ENCODE measurements around the gene ZNF346. TPM values are rescaled to one million over a fixed set of nuclear protein-coding genes. Genes with fewer than 3 reads are reported as not detected.

Gene ZNF346
- polyA plus RNA-seq, 1 donor: 16.9 TPM

DNA sequence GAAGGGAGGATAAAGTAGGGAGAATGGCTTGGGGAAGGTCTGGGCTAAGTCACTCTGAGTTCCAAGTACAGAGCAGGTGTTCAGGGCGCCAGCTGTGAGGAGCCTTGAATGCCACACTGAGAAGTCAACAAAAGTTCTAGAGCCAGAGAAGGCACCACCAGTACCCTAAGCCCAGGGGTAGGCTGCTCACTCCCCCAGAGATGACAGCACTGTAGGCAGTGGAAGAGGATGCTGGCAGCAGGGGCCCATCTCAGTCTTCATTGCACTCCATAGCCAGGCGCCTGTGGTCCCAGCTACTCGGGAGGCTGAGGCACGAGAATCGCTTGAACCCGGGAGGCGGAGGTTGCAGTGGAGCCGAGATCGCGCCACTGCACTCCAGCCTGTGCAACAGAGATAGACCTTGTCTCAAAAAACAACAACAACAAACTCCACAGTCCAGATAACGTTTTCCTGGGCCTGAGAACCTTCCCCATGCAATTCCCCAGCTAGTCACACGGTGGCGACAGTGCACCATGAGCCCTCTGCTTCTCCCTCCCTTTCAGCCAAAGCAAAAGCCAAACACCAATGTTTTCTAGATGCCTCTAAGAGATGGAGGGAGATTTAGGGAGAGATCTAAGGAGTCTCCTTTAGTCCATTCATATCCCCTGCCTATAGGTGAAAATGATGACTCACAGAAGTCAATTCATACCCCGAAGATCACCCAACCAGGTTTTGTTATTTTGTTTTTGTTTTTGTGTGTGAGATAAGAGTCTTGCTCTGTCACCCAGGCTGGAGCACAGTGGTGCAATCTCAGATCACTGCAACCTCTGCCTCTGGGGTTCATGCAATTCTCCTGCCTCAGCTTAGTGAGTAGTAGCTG, 91.3 kb downstream of the ZNF346 start:
- peak in 1 of 2 donors; percentile 57 for DNase-seq
- peaks cover 27% of the 10 kb centered on the region for H3K4me1 ChIP-seq (ENCODE audit: control insufficient read depth, insufficient read depth, low read length)
- H3K27me3 ChIP-seq (ENCODE audit: control insufficient read depth, insufficient read depth, low read length): no peaks in the 10 kb centered on the region
- H3K9me3 ChIP-seq (ENCODE audit: control insufficient read depth, low read depth, low read length): peaks cover 9% of the 10 kb centered on the region
- H3K27ac ChIP-seq (ENCODE audit: low read length): no peak overlapping the region
- no peaks in the 10 kb centered on the region for H3K36me3 ChIP-seq (ENCODE audit: control insufficient read depth, insufficient read depth, low read length)
- no peak overlapping the region for H3K4me3 ChIP-seq (ENCODE audit: low read length)
- WGBS (ENCODE audit: insufficient coverage, low lambda C conversion rate): no CpG with 5 or more reads among the region's 14 CpGs

DNA sequence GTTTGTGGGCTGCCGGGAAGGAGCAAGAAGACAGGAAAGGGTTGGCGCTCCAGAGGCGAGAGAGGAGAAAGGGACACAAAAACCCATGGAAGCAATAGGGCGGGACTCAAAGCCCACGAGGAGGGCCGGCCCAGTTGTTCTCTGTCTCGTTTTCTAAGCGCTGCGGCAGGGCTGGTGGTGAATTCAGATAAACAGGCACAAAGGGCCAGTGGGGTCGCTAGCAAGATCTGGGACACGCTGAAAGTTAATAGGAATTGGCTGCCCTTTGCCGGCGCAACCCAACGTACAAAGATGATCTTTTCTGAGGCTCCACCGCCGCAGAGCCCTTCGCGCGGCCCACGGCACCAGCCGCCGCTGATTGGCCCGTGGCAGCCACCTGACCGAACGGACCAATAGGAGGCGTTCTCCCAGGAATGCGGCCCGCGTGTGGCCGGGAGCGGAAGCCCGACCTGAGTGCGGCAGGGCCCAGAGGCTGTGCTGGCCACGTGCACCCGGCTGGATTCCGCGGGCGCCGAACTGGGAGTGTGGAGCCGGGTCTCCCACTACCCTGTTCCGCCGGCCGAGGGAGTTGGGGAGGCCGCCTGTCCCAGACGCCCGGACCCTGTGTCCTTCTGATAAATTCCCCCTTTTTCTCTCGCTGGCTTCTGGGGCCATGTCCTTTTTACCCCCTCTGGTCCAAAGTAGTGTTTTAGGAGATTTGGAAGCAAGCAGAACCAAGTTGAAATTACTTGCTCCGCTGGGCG, 94.3 kb downstream of the ZNF346 start:
- WGBS (ENCODE audit: insufficient coverage, low lambda C conversion rate): no CpG with 5 or more reads among the region's 49 CpGs

DNA sequence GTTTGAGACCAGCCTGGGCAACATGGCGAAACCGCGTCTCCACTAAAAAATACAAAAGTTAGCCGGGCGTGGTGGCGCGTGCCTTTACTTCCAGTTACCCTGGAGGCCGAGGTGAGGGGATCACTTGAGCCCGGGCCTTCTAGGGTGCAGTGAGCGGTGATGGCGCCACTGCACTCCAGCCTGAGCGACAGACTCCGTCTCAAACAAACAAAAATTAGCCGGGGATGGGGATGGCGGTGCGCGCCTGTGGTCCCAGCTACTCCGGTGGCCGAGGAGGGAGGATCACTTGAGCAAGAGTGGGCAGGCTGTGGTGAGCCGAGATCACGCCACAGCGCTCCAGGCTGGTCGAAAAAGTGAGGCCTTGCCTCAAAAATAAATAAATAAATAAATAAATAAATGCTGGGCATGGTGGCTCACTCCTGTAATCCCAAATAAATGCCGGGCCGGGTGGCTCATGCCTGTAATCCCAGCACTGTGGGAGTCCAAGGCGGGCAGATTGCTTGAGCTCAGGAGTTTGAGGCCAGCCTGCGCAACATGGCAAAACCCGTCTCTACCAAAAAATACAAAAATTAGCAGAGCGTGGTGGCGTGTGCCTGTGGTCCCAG, 95.0 kb downstream of the ZNF346 start:
- 100% methylated on average over 8 of the region's 30 CpGs for WGBS (ENCODE audit: insufficient coverage, low lambda C conversion rate)
- no peaks in the 10 kb centered on the region for H3K27me3 ChIP-seq (ENCODE audit: control insufficient read depth, insufficient read depth, low read length)
- H3K9me3 ChIP-seq (ENCODE audit: control insufficient read depth, low read depth, low read length): peaks cover 9% of the 10 kb centered on the region
- no peaks in the 10 kb centered on the region for H3K36me3 ChIP-seq (ENCODE audit: control insufficient read depth, insufficient read depth, low read length)
- no peak overlapping the region for H3K4me3 ChIP-seq (ENCODE audit: low read length)
- H3K27ac ChIP-seq (ENCODE audit: low read length): no peak overlapping the region
- H3K4me1 ChIP-seq (ENCODE audit: control insufficient read depth, insufficient read depth, low read length): peaks cover 9% of the 10 kb centered on the region
- DNase-seq: no peak

More for the DNA sequence above, 94.3 kb downstream of the ZNF346 start:
- Histone ChIP-seq H3K4me3 (ENCODE audit: low read length) (peak overlapping the region; percentile 25), H3K27me3 (ENCODE audit: control insufficient read depth, insufficient read depth, low read length) (no peaks in the 10 kb centered on the region), H3K4me1 (ENCODE audit: control insufficient read depth, insufficient read depth, low read length) (peaks cover 9% of the 10 kb centered on the region), H3K27ac (ENCODE audit: low read length) (peak overlapping the region; percentile 37), H3K9me3 (ENCODE audit: control insufficient read depth, low read depth, low read length) (peaks cover 9% of the 10 kb centered on the region), H3K36me3 (ENCODE audit: control insufficient read depth, insufficient read depth, low read length) (no peaks in the 10 kb centered on the region)
- DNase-seq: peak; percentile 84 to 90

DNA sequence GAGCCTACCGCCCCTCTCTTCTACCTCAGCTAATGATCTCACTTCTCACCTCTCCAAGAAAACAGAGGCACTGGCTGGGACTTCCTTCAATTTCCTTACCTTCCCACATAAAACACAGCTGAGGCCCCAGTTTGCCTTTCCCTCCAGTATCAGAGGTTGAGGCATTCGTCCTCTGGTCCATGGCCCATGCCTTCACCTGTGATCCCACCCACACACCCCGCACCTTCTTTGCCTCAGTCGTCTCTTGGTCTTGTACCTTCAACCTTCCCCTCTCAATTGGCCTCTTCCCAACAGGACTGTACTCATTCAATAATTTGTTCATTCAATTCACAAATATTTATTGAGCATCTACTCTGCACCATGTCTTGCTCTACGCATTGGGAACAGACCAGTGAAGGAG, 100.1 kb downstream of the ZNF346 start:
- H3K27me3 ChIP-seq (ENCODE audit: control insufficient read depth, insufficient read depth, low read length): no peaks in the 10 kb centered on the region
- no CpG with 5 or more reads among the region's 5 CpGs for WGBS (ENCODE audit: insufficient coverage, low lambda C conversion rate)
- H3K27ac ChIP-seq (ENCODE audit: low read length): no peak overlapping the region
- H3K4me3 ChIP-seq (ENCODE audit: low read length): no peak overlapping the region
- H3K4me1 ChIP-seq (ENCODE audit: control insufficient read depth, insufficient read depth, low read length): no peaks in the 10 kb centered on the region
- no peak for DNase-seq
- peaks cover under 1% of the 10 kb centered on the region for H3K9me3 ChIP-seq (ENCODE audit: control insufficient read depth, low read depth, low read length)
- H3K36me3 ChIP-seq (ENCODE audit: control insufficient read depth, insufficient read depth, low read length): no peaks in the 10 kb centered on the region

DNA sequence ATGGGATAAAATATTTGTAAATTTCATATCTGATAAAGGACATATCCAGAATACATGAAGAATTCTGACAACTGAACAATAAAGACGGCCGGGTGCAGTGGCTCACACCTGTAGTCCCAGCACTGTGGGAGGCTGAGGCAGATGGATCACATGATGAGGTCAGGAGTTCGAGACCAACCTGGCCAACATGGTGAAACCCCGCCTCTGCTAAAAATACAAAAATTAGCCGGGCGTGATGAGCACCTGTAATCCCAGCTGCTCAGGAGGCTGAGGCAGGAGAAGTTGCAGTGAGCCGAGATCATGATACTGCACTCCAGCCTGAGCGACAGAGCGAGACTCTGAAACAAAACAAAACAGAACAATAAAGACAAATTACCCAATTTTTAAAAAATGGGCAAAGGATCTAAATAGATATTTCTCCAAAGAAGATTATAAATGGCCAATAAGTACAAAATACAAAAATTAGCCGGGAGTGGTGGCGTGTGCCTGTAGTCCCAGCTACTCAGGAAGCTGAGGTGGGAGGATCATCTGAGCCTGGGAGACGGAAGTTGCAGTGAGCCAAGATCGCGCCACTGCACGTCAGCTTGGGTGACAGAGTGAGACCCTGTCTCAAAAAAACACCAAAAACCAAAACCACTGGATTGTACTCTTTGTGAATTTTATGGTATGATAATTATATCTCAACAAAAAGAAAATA, 101.4 kb downstream of the ZNF346 start:
- no peaks in the 10 kb centered on the region for H3K9me3 ChIP-seq (ENCODE audit: control insufficient read depth, low read depth, low read length)
- 100% methylated on average over 1 of the region's 15 CpGs for WGBS (ENCODE audit: insufficient coverage, low lambda C conversion rate)
- no peak overlapping the region for H3K4me3 ChIP-seq (ENCODE audit: low read length)
- H3K36me3 ChIP-seq (ENCODE audit: control insufficient read depth, insufficient read depth, low read length): no peaks in the 10 kb centered on the region
- no peak for DNase-seq
- H3K4me1 ChIP-seq (ENCODE audit: control insufficient read depth, insufficient read depth, low read length): no peaks in the 10 kb centered on the region
- no peak overlapping the region for H3K27ac ChIP-seq (ENCODE audit: low read length)
- no peaks in the 10 kb centered on the region for H3K27me3 ChIP-seq (ENCODE audit: control insufficient read depth, insufficient read depth, low read length)

DNA sequence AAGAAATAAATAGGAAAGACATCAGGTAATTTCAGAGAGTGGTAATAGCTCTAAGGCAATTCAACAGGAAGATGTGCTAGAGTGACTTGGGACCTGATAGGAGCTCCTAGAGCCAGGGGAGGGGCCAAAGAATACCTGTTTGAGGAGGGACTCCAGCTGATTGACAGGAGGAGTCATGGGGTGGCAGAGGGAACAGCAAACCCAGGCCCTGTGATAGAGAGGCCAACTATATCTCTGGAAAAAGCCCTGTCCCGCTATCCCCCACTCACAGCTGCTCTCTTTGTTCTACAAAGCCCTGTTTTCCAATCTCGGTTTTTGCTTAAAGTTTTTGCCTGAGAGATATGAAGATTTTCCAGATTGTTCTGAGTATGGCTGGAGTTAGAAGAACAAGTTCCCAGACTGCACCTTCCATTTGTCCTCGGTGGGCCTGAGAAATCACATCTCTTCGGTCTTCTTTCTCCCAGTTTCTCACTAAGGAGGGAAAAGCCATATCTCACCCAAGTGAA, 102.0 kb downstream of the ZNF346 start:
- no peak for DNase-seq
- WGBS (ENCODE audit: insufficient coverage, low lambda C conversion rate): no CpG with 5 or more reads among the region's 4 CpGs

DNA sequence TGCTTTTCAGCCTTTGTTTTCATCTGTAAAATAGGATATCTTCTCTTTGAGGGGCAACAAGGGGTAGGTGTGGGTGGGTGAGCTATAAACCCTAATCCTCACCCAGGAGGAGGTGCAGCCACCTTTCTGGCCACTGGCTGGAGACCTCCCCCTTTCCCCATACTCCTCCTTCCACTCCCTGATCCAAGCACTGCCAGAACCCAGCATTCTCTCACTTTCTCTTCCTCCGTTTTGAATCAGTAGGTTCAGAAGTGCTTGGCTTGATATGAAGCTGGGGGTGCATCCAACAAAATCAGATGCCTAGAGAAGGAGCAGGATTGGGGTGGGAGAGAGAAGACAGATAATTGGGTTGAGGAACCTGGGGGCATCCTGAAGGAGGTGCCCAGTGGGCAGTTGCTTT, 104.3 kb downstream of the ZNF346 start:
- no CpG with 5 or more reads among the region's 1 CpG for WGBS (ENCODE audit: insufficient coverage, low lambda C conversion rate)

More for the DNA sequence above, 102.0 kb downstream of the ZNF346 start:
- no peaks in the 10 kb centered on the region for H3K36me3 ChIP-seq (ENCODE audit: control insufficient read depth, insufficient read depth, low read length)
- H3K9me3 ChIP-seq (ENCODE audit: control insufficient read depth, low read depth, low read length): no peaks in the 10 kb centered on the region
- H3K27ac ChIP-seq (ENCODE audit: low read length): no peak overlapping the region
- no peak overlapping the region for H3K4me3 ChIP-seq (ENCODE audit: low read length)
- no peaks in the 10 kb centered on the region for H3K4me1 ChIP-seq (ENCODE audit: control insufficient read depth, insufficient read depth, low read length)
- no peaks in the 10 kb centered on the region for H3K27me3 ChIP-seq (ENCODE audit: control insufficient read depth, insufficient read depth, low read length)

DNA sequence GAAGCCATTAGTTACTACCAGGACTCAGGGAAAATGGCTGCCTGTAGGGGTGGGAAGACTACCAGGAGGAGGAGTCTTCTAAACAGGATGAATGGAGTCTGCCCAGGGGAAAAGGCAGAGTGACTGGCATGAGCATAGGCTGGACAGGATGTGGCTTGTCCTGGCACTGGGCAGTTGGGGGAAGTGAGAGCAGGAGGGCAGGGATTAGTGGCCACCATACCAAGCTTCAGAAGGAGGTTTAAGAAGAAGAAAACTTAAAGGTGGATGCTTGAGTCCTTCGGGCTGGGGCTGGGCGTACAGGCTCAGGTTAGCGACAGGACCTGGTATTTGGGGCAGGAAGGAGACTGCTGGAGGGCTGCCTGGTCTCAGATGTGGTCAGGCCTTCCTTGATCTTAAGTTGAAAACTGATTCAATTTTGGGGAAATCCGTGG, 106.1 kb downstream of the ZNF346 start:
- H3K36me3 ChIP-seq (ENCODE audit: control insufficient read depth, insufficient read depth, low read length): no peaks in the 10 kb centered on the region
- no peak overlapping the region for H3K27ac ChIP-seq (ENCODE audit: low read length)
- no peak for DNase-seq
- H3K4me3 ChIP-seq (ENCODE audit: low read length): no peak overlapping the region
- H3K4me1 ChIP-seq (ENCODE audit: control insufficient read depth, insufficient read depth, low read length): no peaks in the 10 kb centered on the region
- no peaks in the 10 kb centered on the region for H3K27me3 ChIP-seq (ENCODE audit: control insufficient read depth, insufficient read depth, low read length)
- no CpG with 5 or more reads among the region's 4 CpGs for WGBS (ENCODE audit: insufficient coverage, low lambda C conversion rate)
- H3K9me3 ChIP-seq (ENCODE audit: control insufficient read depth, low read depth, low read length): no peaks in the 10 kb centered on the region

More for the DNA sequence above, 104.3 kb downstream of the ZNF346 start:
- DNase-seq: no peak
- H3K27me3 ChIP-seq (ENCODE audit: control insufficient read depth, insufficient read depth, low read length): no peaks in the 10 kb centered on the region
- no peaks in the 10 kb centered on the region for H3K4me1 ChIP-seq (ENCODE audit: control insufficient read depth, insufficient read depth, low read length)
- H3K9me3 ChIP-seq (ENCODE audit: control insufficient read depth, low read depth, low read length): no peaks in the 10 kb centered on the region
- no peaks in the 10 kb centered on the region for H3K36me3 ChIP-seq (ENCODE audit: control insufficient read depth, insufficient read depth, low read length)
- no peak overlapping the region for H3K4me3 ChIP-seq (ENCODE audit: low read length)
- no peak overlapping the region for H3K27ac ChIP-seq (ENCODE audit: low read length)

DNA sequence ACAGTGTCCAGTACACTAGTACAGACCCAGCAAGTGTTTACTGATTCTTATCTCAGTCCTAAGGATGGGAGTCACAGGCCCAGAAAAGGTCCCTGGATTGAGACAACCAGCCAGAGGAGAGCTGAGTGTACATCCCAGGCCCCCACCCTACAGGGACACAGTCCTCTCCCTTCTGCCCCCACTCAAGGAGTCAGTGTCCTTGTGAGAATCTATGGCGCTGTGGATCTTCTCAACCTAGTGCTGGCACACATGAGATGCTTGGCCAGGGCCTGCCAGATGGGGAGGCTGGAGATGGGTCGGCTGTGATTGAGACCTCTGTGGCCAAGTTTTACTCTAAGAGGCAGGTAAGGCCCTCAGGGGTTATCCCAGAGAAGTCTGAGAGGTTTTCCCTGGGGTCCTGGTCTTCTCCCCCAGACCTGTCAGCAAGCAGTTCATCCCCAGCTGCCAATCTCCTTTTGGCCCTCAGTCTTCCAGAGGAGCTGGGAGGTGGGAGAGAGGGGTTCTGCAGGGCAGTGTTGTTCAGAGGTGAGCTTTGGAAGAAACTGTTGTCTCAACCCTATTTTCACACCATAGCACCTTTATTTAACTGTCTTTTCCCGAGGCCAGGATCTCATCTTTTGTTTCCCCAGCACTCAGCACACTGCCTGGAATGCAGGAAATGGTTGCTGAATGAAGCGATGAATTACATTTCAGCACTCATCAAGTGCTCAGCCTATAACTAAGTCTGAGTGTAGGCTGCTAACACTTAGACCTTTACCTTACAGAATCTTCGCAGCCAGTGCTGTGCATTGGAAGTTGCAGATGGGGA, 107.9 kb downstream of the ZNF346 start:
- H3K36me3 ChIP-seq (ENCODE audit: control insufficient read depth, insufficient read depth, low read length): peaks cover 5% of the 10 kb centered on the region
- DNase-seq: no peak
- H3K27me3 ChIP-seq (ENCODE audit: control insufficient read depth, insufficient read depth, low read length): no peaks in the 10 kb centered on the region
- H3K9me3 ChIP-seq (ENCODE audit: control insufficient read depth, low read depth, low read length): no peaks in the 10 kb centered on the region
- H3K27ac ChIP-seq (ENCODE audit: low read length): no peak overlapping the region
- H3K4me1 ChIP-seq (ENCODE audit: control insufficient read depth, insufficient read depth, low read length): peaks cover 10% of the 10 kb centered on the region
- H3K4me3 ChIP-seq (ENCODE audit: low read length): no peak overlapping the region
- no CpG with 5 or more reads among the region's 5 CpGs for WGBS (ENCODE audit: insufficient coverage, low lambda C conversion rate)
